Stimulated activated CD8-positive, alpha-beta memory T cell treated with anti-CD3 and anti-CD28 coated beads, Interleukin-7, amount 100 ng/mL, for 4 hours (primary cell): ENCODE data around the gene KATNB1.
"Not testable (repeated sequence)": the region's sequence is repeated elsewhere in the genome, so short reads cannot be mapped to it uniquely, and the experiment has no call there.

Source experiments
- DNase-seq, 2 donors: peaks; one replicate each; pipeline ENCODE4 v3.0.0-alpha.2; 2020; ENCODE audit warnings: low read depth in 2 of 2

The KATNB1 gene

GRCh38 chr16:57743458-57743857 is 7.9 kb downstream of the KATNB1 start:
- no peak for DNase-seq

GRCh38 chr16:57743886-57744641 is 8.5 kb downstream of the KATNB1 start:
- no peak for DNase-seq

- no peak for DNase-seq
Observed at GRCh38 chr16:57744642-57744903, 9.0 kb downstream of the KATNB1 start.

GRCh38 chr16:57745768-57746167 is 10.2 kb downstream of the KATNB1 start:
- no peak for DNase-seq

GRCh38 chr16:57746316-57746715 is 10.7 kb downstream of the KATNB1 start:
- not testable (repeated sequence) for DNase-seq

GRCh38 chr16:57747091-57747490 is 11.5 kb downstream of the KATNB1 start:
- DNase-seq: no peak

- no peak for DNase-seq
Observed at GRCh38 chr16:57747496-57747895, 11.9 kb downstream of the KATNB1 start.

GRCh38 chr16:57747996-57748395 is 12.4 kb downstream of the KATNB1 start:
- DNase-seq: no peak

GRCh38 chr16:57748596-57748995 is 13.0 kb downstream of the KATNB1 start:
- DNase-seq: no peak

- no peak for DNase-seq
Observed at GRCh38 chr16:57749101-57749692, 13.6 kb downstream of the KATNB1 start.

- no peak for DNase-seq
Observed at GRCh38 chr16:57749856-57750452, 14.4 kb downstream of the KATNB1 start.

GRCh38 chr16:57750796-57751538 is 15.4 kb downstream of the KATNB1 start:
- DNase-seq: no peak

- no peak for DNase-seq
Observed at GRCh38 chr16:57751539-57752202, 16.1 kb downstream of the KATNB1 start.

- DNase-seq: no peak
Observed at GRCh38 chr16:57752203-57752580, 16.6 kb downstream of the KATNB1 start.

GRCh38 chr16:57752581-57753447 is 17.2 kb downstream of the KATNB1 start:
- DNase-seq: no peak

GRCh38 chr16:57753448-57754353 is 18.1 kb downstream of the KATNB1 start:
- DNase-seq: no peak

GRCh38 chr16:57754354-57755060 is 18.9 kb downstream of the KATNB1 start:
- DNase-seq: no peak

- no peak for DNase-seq
Observed at GRCh38 chr16:57755061-57755684, 19.6 kb downstream of the KATNB1 start.
